ENCODE results near the gene HOXD3.

Gene HOXD3

DNA sequence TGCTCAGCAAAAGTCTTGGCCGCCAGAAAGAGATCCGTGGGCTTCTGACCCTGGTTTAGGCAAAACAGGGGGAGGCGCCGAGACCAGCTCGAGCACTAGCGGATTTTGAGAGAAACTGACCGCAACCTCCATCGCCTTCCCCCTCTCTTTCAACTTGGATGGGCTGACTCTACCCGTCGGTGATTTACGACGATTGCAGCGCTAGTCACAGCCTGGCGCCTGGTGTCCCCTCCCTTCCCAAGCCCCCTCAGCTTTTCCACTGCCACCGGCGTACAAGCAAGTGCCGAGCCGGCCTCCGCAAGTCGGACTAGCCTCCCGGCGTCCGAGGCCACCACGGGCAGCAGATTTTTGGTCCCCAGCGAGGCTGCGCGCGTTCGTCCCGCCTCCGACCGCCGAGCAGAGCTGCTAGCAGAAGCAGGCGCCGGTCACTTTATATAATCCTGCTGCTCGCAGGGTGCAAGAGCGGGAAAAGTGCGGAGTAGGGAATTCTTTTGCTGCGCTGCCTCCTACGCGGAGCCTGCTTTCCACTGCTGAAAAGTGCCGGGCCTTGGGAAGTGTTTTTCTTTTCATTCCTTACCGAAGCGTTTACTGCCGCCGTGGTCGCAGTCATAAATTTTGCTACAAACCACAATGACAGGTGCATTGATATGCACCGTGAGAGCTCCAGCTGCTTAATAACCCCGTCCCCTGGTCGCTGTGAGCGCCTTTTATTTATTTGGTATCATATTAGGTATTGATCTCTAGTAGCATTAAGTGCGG is 7.7 kb downstream of the HOXD3 start:
- DNase-seq, result no peak

DNA sequence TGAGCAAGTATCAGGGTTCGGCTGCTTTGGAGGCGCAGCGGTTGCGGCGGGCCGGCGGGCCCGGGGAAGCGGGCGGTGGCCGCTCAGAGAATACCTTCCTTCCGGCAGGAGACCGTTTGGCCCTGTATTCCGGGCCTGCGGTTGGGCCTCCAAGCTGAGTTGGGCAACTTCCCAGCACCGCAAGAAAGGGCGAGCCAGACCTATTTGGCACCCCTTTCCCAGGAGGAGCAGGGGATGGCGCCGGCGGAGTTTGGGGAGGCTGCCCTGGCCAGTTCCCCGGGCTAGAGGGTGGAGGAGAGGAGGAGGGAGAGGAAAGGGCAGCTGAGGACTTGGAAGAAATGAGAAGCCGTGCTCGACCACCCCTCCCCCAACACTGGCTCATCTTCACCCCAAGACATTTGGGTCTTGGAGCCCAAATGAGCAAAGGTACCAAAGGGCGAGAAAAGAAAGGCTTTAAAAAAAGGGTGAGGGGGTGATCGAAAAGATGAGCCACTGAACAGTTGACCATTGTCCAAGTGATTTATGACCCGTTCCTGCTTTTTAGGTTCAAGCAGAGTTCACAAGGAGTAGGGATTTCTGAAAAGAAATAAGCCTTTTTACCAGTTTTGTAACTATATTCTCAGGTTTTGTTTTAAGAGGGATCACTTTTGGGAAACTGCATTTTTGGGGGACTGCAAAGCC is 8.4 kb downstream of the HOXD3 start:
- no peak for DNase-seq

DNA sequence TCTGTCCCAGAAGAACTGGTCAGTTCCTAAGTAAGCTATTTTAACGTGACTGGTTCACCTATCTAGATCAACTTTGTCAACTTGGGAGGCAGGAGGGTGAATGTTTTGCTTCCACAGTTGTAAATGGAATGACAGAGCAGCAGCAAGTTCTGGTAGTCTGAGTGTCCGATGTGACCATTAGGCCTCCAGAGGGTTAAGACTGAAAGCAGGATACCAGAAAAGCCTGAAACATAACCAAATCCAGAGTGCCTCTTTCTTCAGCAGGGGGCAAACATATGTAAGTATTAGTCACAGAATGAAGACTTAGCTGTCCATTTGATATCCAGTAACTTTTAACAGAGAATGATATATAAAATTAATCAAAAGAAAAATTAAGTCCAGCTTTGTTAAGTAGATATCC is 9.2 kb downstream of the HOXD3 start:
- no peak for DNase-seq

- DNase-seq, result no peak
Measured at GRCh38 chr2:176167398-176167797, 10.3 kb downstream of the HOXD3 start.

DNA sequence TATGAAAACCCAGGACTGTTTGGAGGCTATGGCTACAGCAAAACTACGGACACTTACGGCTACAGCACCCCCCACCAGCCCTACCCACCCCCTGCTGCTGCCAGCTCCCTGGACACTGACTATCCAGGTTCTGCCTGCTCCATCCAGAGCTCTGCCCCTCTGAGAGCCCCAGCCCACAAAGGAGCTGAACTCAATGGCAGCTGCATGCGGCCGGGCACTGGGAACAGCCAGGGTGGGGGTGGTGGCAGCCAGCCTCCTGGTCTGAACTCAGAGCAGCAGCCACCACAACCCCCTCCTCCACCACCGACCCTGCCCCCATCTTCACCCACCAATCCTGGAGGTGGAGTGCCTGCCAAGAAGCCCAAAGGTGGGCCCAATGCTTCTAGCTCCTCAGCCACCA is 12.1 kb downstream of the HOXD3 start:
- DNase-seq, result no peak

DNA sequence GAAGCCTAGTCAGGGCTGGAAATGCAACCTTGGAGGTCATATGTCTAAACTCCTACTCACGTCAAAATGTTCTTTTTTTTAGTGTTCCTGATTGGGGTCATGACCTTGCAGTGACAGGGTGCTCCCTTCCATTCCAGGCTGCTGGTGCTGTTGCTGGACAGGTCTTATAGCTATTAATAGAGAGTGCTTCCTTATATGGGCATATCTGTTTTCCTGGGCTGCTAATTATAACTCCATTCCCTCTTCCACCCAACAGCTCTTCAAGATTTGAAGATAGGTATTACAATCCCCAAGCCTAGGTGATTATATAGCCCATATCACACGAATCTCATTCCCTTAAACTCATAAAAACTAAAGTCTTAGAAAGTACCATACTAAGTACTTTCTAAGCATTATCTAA is 12.6 kb downstream of the HOXD3 start:
- DNase-seq, result no peak

DNA sequence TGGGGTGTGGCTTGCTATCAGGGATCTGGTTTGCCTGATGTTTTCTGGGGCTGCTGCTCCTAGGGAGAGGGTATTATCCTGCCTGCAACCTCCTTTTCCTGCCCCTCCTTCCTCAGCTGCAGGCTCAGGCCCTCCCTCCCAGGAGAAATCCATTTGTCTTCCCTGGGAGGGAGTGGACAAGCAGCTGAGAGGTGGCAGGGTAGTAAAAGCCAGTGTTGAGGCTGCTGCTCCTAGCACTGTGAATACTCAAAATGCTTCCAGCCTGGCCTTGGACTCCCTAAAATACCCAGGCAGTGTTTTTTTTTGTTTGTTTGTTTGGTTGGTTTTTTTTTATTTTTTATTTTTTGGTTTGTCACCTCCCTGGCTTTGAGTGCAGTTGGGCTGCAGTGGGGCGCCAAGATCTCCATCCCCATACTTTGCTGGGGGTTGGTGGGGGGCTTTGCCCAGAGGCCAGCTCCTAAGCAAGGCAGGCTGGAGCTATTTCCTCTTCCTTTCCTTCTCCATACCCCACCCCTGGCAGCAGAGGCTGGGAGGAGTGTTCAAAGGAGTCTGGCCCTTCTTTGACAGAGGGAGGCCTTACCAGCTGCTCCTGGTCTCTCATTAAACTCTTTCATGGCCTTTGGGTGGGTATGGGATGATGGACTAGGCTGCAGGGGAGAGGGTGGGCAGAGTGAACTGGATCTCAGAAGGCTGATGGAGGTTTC is 13.6 kb downstream of the HOXD3 start:
- no peak for DNase-seq

- DNase-seq, result no peak
Measured at GRCh38 chr2:176171351-176172006, 14.4 kb downstream of the HOXD3 start.

DNA sequence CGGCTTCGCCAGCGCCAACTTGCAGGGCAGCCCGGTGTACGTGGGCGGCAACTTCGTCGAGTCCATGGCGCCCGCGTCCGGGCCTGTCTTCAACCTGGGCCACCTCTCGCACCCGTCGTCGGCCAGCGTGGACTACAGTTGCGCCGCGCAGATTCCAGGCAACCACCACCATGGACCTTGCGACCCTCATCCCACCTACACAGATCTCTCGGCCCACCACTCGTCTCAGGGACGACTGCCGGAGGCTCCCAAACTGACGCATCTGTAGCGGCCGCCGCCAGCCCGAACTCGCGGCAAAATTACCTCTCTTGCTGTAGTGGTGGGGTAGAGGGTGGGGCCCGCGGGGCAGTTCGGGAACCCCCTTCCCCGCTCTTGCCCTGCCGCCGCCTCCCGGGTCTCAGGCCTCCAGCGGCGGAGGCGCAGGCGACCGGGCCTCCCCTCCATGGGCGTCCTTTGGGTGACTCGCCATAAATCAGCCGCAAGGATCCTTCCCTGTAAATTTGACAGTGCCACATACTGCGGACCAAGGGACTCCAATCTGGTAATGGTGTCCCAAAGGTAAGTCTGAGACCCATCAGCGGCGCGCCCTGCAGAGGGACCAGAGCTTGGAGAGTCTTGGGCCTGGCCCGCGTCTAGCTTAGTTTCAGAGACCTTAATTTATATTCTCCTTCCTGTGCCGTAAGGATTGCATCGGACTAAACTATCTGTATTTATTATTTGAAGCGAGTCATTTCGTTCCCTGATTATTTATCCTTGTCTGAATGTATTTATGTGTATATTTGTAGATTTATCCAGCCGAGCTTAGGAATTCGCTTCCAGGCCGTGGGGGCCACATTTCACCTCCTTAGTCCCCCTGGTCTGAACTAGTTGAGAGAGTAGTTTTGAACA is 15.1 kb downstream of the HOXD3 start:
- DNase-seq, result no peak

DNA sequence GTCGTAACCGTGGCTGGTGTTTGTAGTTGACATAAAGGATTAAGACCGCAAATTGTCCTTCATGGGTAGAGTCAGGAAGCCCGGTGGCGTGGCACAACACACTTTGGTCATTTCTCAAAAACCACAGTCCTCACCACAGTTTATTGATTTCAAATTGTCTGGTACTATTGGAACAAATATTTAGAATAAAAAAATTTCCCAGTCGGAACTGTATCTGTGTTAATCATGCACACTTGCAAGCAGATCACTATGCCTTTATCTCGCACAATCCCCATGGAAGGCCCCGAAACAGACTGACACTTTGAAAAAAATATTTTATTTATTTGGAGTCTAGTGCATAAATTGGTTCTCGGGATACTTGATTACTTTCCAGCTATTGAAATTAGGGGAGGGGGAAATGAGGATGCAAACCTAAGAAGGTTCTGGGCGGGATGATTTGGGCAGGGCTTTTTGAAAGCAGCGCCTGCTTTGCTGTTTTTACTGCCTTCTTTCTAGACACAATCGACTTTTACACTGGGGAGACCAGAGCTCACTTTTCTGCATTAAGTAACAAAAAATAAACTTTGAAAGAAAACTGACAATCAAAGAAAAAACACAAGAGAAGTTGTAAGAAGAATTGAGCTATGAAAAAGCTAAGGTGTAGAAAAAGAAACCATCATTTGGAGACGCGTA is 15.9 kb downstream of the HOXD3 start:
- no peak for DNase-seq

GRCh38 chr2:176173567-176174381 is 16.7 kb downstream of the HOXD3 start:
- no peak for DNase-seq

GRCh38 chr2:176174382-176174823 is 17.3 kb downstream of the HOXD3 start:
- no peak for DNase-seq

- no peak for DNase-seq
Measured at GRCh38 chr2:176174824-176175708, 18.0 kb downstream of the HOXD3 start.

GRCh38 chr2:176175709-176176607 is 18.9 kb downstream of the HOXD3 start:
- DNase-seq, result no peak

- DNase-seq, result no peak
Measured at GRCh38 chr2:176177580-176178037, 20.5 kb downstream of the HOXD3 start.

- no peak for DNase-seq
Measured at GRCh38 chr2:176178038-176178756, 21.1 kb downstream of the HOXD3 start.

DNA sequence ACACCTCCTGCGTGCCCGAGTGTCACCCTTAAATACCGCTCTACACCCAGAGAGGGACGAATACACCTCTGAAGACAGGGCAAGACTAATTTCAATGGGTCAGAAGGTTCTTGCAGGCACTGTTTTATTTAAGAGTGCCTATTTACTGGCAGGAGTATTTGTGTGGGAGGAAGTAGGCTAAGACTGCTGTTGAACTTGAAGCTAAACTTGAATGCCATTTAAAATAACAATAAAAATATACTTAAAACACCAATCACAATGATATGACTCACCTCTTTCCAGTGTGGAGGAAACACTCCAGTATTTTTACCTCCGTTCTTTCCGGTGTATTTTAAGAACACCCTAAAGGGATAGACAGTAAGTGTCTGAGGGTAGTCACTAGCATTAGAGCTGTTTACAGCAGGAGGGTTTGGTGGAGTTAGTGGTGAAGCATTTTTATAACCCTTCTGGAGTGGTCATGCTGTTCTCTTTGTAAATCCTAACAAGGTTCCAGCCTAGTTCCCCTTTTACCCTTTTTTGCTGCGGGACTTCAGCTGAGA is 21.7 kb downstream of the HOXD3 start:
- no peak for DNase-seq

DNA sequence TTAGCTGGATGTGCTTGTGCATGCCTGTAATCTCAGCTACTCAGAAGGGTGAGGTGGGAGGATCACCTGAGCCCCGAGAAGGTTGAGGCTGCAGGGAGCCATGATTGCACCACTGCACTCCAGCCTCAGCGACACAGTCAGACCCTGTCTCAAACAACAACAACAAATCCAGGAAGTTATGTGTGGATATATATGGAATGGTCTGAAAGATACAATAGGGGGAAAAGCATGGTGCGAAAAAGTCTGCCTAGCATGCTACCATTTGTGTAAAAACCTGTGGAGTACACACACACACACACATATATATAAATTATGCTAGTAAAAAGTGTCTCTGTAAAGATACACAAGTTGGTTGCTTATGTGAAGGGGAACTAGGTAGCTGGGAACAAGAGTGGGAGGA is 24.4 kb downstream of the HOXD3 start:
- DNase-seq, result no peak

Data from bone marrow (tissue), 2 donors.